HCT116 (cell line): ENCODE data around the gene MYO1F. TPM values are rescaled to one million over a fixed set of nuclear protein-coding genes. Genes with fewer than 3 reads are reported as not detected.

Source experiments
- ATAC-seq: fragments of 200-7000 bp; cut with Tn5 transposase; 2 replicates; pipeline ENCODE4 v1.9.1; 2020; ENCODE audit warnings: mild to moderate bottlenecking, moderate library complexity
- BruUV-seq: library from RNA; stranded (reverse); fragments of 400-500 nt; replicated peaks from 2 replicates; lab custom pipeline; 2021; lab: Mats Ljungman, UMichigan
- CTCF ChIA-PET: fragments of 300-600 bp; sonication (Branson Sonifier 250); formaldehyde crosslinking; loops from one replicate; lab custom pipeline; 2021; ENCODE audit warnings: antibody characterized with exemption; lab: Charles Lee
- POLR2A ChIA-PET: fragments of 300-600, 350-600 bp; sonication (Branson Sonifier 250); formaldehyde crosslinking; loops from one replicate; lab custom pipeline; 2021; ENCODE audit warnings: antibody characterized with exemption; lab: Charles Lee
- RAD21 ChIA-PET, 2 experiments: fragments of 300-600 bp; sonication (Branson Sonifier 250); formaldehyde crosslinking; loops; one replicate each; lab custom pipeline; 2023; ENCODE audit warnings: low total read pairs in 2 of 2; ENCODE audit not compliant: uncharacterized antibody in 2 of 2, unreplicated experiment in 2 of 2, low non-redundant PET in 1 of 2; lab: Charles Lee
- DNase-seq: peaks from one replicate; pipeline ENCODE4 v3.0.0-alpha.2; 2010; ENCODE audit warnings: low read depth, low spot score
- H2AFZ ChIP-seq: fragments of 200-600 bp; shearing (Covaris generic), sonication (generic); 2 replicates; pipeline ENCODE4 v1.6.1; 2017; ENCODE audit warnings: low read depth, mixed run types, mixed read lengths, antibody characterized with exemption, low read length; ENCODE audit not compliant: poor library complexity, severe bottlenecking
- H3K27ac ChIP-seq: 2 replicates; pipeline ENCODE4 v1.5.1; 2012; ENCODE audit warnings: low read depth, low read length
- H3K27me3 ChIP-seq: fragments of 200-600 bp; sonication (generic); 2 replicates; pipeline ENCODE4 v1.6.1; 2016; ENCODE audit warnings: mixed run types, low read length, mixed read lengths; ENCODE audit not compliant: insufficient read depth
- H3K36me3 ChIP-seq, 2 experiments: fragments of 200-500 bp in 1 of 2; fragments of 200-600 bp in 1 of 2; sonication (Bioruptor generic) in 1 of 2; sonication (generic) in 1 of 2; 2 replicates each; pipeline versions ENCODE4 v1.5.1 to v1.6.1; 2014 to 2016; ENCODE audit warnings: low read length in 2 of 2, inconsistent platforms in 1 of 2, mixed read lengths in 1 of 2, mixed run types in 1 of 2; ENCODE audit not compliant: insufficient read depth in 2 of 2, control insufficient read depth in 1 of 2
- H3K4me1 ChIP-seq, 2 experiments: fragments of 200-600 bp in 1 of 2; sonication (generic) in 1 of 2; 2 replicates each; pipeline versions ENCODE4 v1.5.1 to v1.6.1; 2012 to 2017; ENCODE audit warnings: low read length in 2 of 2, inconsistent platforms in 1 of 2, mild to moderate bottlenecking in 1 of 2, mixed read lengths in 1 of 2, mixed run types in 1 of 2, moderate library complexity in 1 of 2; ENCODE audit not compliant: insufficient read depth in 2 of 2, control insufficient read depth in 1 of 2
- H3K4me2 ChIP-seq: fragments of 200-600 bp; sonication (generic); 2 replicates; pipeline ENCODE4 v1.6.1; 2017; ENCODE audit warnings: mixed run types, low read length, mixed read lengths
- H3K4me3 ChIP-seq, 2 experiments: fragments of 200-600 bp in 1 of 2; sonication (generic) in 1 of 2; replicated peaks in 1 of 2; 2 replicates each; pipeline ENCODE4 v1.5.1; 2011 to 2016; ENCODE audit warnings: low read length in 2 of 2, control low read depth in 1 of 2, low read depth in 1 of 2, mild to moderate bottlenecking in 1 of 2, mixed read lengths in 1 of 2, mixed run types in 1 of 2
- H3K79me2 ChIP-seq: fragments of 200-600 bp; sonication (generic); 2 replicates; pipeline ENCODE4 v1.6.1; 2017; ENCODE audit warnings: mild to moderate bottlenecking, mixed run types, low read length, moderate library complexity, mixed read lengths; ENCODE audit not compliant: insufficient read depth
- H3K9ac ChIP-seq: fragments of 200-600 bp; sonication (generic); 2 replicates; pipeline ENCODE4 v1.6.1; 2016; ENCODE audit warnings: low read length, mixed read lengths
- H3K9me2 ChIP-seq: fragments of 200-600 bp; sonication (generic), shearing (Covaris generic); 2 replicates; pipeline ENCODE4 v1.6.1; 2017; ENCODE audit warnings: mixed run types, mild to moderate bottlenecking, moderate library complexity; ENCODE audit not compliant: insufficient read depth
- H3K9me3 ChIP-seq, 2 experiments: fragments of 200-500 bp in 1 of 2; fragments of 200-600 bp in 1 of 2; sonication (Bioruptor generic) in 1 of 2; sonication (generic) in 1 of 2; 2 replicates each; pipeline ENCODE4 v1.6.1; 2014 to 2017; ENCODE audit warnings: low read length in 2 of 2, mixed read lengths in 2 of 2, inconsistent platforms in 1 of 2, low read depth in 1 of 2, mild to moderate bottlenecking in 1 of 2, mixed run types in 1 of 2, moderate library complexity in 1 of 2; ENCODE audit not compliant: control insufficient read depth in 1 of 2, insufficient read depth in 1 of 2
- H4K20me1 ChIP-seq: fragments of 200-600 bp; sonication (generic), shearing (Covaris generic); 2 replicates; pipeline ENCODE4 v1.6.1; 2017; ENCODE audit warnings: mixed run types, mild to moderate bottlenecking, moderate library complexity; ENCODE audit not compliant: insufficient read depth
- CEBPB ChIP-seq: IDR thresholded peaks from 2 replicates; pipeline ENCODE4 v1.6.1; 2012; ENCODE audit warnings: low read depth
- CTCF ChIP-seq, 3 experiments: fragments of 200-600 bp in 1 of 3; sonication (generic) in 1 of 3; IDR thresholded peaks in 2 of 3; conservative IDR thresholded peaks in 1 of 3; 2 replicates each; pipeline ENCODE4 v1.5.1; 2012 to 2017; ENCODE audit warnings: low read depth in 2 of 3, low read length in 2 of 3, antibody characterized with exemption in 1 of 3, borderline replicate concordance in 1 of 3, control low read depth in 1 of 3, mild to moderate bottlenecking in 1 of 3, mixed read lengths in 1 of 3, mixed run types in 1 of 3, moderate library complexity in 1 of 3; ENCODE audit not compliant: insufficient read depth in 1 of 3
- EZH2 ChIP-seq: fragments of 200-600 bp; sonication (generic); IDR thresholded peaks from 2 replicates; pipeline ENCODE4 v1.6.1; 2017; ENCODE audit warnings: antibody characterized with exemption, mixed run types
- MAX ChIP-seq: IDR thresholded peaks from 2 replicates; pipeline ENCODE4 v1.6.1; 2012
- POLR2AphosphoS5 ChIP-seq: IDR thresholded peaks from 2 replicates; pipeline ENCODE4 v1.6.1; 2011; ENCODE audit warnings: mild to moderate bottlenecking, low read depth, low read length, moderate library complexity
- TCF7L2 ChIP-seq: IDR thresholded peaks from 2 replicates; pipeline ENCODE4 v1.7.0; 2011; ENCODE audit warnings: borderline replicate concordance, inconsistent platforms; ENCODE audit not compliant: insufficient read depth, insufficient read length; ENCODE audit errors: extremely low read depth
- intact Hi-C: fragments of 100-400 bp; cut with micrococcal nuclease; formaldehyde crosslinking; loops from 2 replicates; pipeline ENCODE4 v1.10.0; 2022
- total RNA-seq: library from RNA; stranded (reverse); gene quantifications from one replicate; pipeline ENCODE4 v1.2.1, GENCODE V29; 2021; ENCODE audit not compliant: unreplicated experiment
- TF ChIP-seq, protein P1 (sequence below): IDR thresholded peaks from 2 replicates; pipeline ENCODE4 v1.6.1; 2011; ENCODE audit warnings: mild to moderate bottlenecking, low read length, moderate library complexity; ENCODE audit not compliant: insufficient replicate concordance; ENCODE audit errors: extremely low read depth

The MYO1F gene
- total RNA-seq, 1 experiment from 2014 or later: 0.39 TPM

GRCh38 chr19:8501516-8501915 lies 75.7 kb downstream of the MYO1F start:
- POLR2A ChIA-PET: no interaction called here
- Histone ChIP-seq H2AFZ (no peak overlapping the region), H3K4me2 (no peak overlapping the region), H3K4me1 (peaks cover 16 to 17% of the 10 kb centered on the region in 2 experiments), H3K27ac (no peak overlapping the region), H3K9me3 (no peaks in the 10 kb centered on the region), H3K79me2 (no peaks in the 10 kb centered on the region), H4K20me1 (no peaks in the 10 kb centered on the region), H3K9ac (no peak overlapping the region), H3K27me3 (no peaks in the 10 kb centered on the region), H3K4me3 (no peak overlapping the region), H3K9me2 (no peaks in the 10 kb centered on the region), H3K36me3 (no peaks in the 10 kb centered on the region)
- no peak for TF ChIP-seq CTCF (IDR thresholded peaks at IDR 0.05 in 2 of 3, conservative IDR thresholded peaks at IDR 0.05 in 1 of 3; ENCODE audit: borderline replicate concordance in 1 of 3, insufficient read depth in 1 of 3, low read depth in 2 of 3, low read length in 2 of 3)
- TF ChIP-seq TCF7L2: no peak
- TF ChIP-seq, protein P1, sequence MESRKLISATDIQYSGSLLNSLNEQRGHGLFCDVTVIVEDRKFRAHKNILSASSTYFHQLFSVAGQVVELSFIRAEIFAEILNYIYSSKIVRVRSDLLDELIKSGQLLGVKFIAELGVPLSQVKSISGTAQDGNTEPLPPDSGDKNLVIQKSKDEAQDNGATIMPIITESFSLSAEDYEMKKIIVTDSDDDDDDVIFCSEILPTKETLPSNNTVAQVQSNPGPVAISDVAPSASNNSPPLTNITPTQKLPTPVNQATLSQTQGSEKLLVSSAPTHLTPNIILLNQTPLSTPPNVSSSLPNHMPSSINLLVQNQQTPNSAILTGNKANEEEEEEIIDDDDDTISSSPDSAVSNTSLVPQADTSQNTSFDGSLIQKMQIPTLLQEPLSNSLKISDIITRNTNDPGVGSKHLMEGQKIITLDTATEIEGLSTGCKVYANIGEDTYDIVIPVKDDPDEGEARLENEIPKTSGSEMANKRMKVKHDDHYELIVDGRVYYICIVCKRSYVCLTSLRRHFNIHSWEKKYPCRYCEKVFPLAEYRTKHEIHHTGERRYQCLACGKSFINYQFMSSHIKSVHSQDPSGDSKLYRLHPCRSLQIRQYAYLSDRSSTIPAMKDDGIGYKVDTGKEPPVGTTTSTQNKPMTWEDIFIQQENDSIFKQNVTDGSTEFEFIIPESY: no peak
- TF ChIP-seq CEBPB: no peak
- TF ChIP-seq MAX: no peak
- TF ChIP-seq POLR2AphosphoS5: no peak
- no peak for TF ChIP-seq EZH2
- ATAC-seq (no peak), DNase-seq (no peak)
- intact Hi-C loops: no loop called here
- CTCF ChIA-PET: no interaction called here
- RAD21 ChIA-PET: no interaction called here
- BruUV-seq: no TSS peak
